Measurements from ENCODE around the gene MKRN3. TPM values are rescaled to one million over a fixed set of nuclear protein-coding genes. Genes with fewer than 3 reads are reported as not detected.

MKRN3 gene
- total RNA-seq (2022; extraction: Qiagen RNA extraction; ENCODE audit: low read depth), result 0.78 to 2.9 TPM (median 2.4 TPM) in 5 replicates

GRCh38 chr15:23565395-23566070, at the start of gene MKRN3:
Gene MKRN3 (plus strand): TSS chr15:23565674. CDS start chr15:23565783, 109 bp downstream.

Other genes with a start within 250 kb of the MKRN3 start
- not detected in 5 replicates for gene GOLGA6L26, start 231.5 kb upstream of the MKRN3 start, total RNA-seq (2022; extraction: Qiagen RNA extraction; ENCODE audit: low read depth)
- 0.12 to 0.25 TPM (median 0.18 TPM) in 5 replicates for gene GOLGA8S, start 210.9 kb upstream of the MKRN3 start, total RNA-seq (2022; extraction: Qiagen RNA extraction; ENCODE audit: low read depth)
- not detected in 5 replicates for gene GOLGA6L2, start 118.4 kb upstream of the MKRN3 start, total RNA-seq (2022; extraction: Qiagen RNA extraction; ENCODE audit: low read depth)
- gene MAGEL2, start 82.2 kb downstream of the MKRN3 start, total RNA-seq (2022; extraction: Qiagen RNA extraction; ENCODE audit: low read depth), result not detected in 5 replicates
- 0.07 to 0.28 TPM (median 0.19 TPM) in 3 of 5 replicates, not detected in the others for gene NDN, start 121.6 kb downstream of the MKRN3 start, total RNA-seq (2022; extraction: Qiagen RNA extraction; ENCODE audit: low read depth)